ENCODE measurements around the gene TEX264.

GRCh38 chr3:51692980-51693395 lies 21.9 kb downstream of the TEX264 start:
- TF ChIP-seq CTCF (IDR thresholded peaks at IDR 0.05) (no peak), NFYB (CRISPR knock-in tag; conservative IDR thresholded peaks at IDR 0.05; ENCODE audit: low read depth) (no peak), SP1 (CRISPR knock-in tag; conservative IDR thresholded peaks at IDR 0.05) (no peak), ZNF232 (CRISPR knock-in tag; IDR thresholded peaks at IDR 0.05) (no peak), ATF6 (CRISPR knock-in tag; IDR thresholded peaks at IDR 0.05) (no peak), ATF2 (CRISPR knock-in tag; IDR thresholded peaks at IDR 0.05; ENCODE audit: borderline replicate concordance, low read depth) (no peak), MAX (CRISPR knock-in tag; IDR thresholded peaks at IDR 0.05) (no peak)

Data from WTC11 (cell line).